Measurements from ENCODE around the gene MACIR. TPM values are rescaled to one million over a fixed set of nuclear protein-coding genes. Genes with fewer than 3 reads are reported as not detected.

Gene MACIR
- total RNA-seq, 4 donors from 2014 or later, result 4.1 to 42.7 (median 24.1) TPM

GRCh38 chr5:103327451-103327850 lies 68.9 kb downstream of the MACIR start:
- Histone ChIP-seq H3K36me3 (no peaks in the 10 kb centered on the region), H3K27me3 (no peaks in the 10 kb centered on the region), H3K27ac (no peak overlapping the region), H3K4me1 (no peaks in the 10 kb centered on the region), H3K4me3 (no peak overlapping the region), H3K9me3 (no peaks in the 10 kb centered on the region)
- TF ChIP-seq POLR2A (IDR thresholded peaks at IDR 0.05), result no peak
- TF ChIP-seq, protein P1, sequence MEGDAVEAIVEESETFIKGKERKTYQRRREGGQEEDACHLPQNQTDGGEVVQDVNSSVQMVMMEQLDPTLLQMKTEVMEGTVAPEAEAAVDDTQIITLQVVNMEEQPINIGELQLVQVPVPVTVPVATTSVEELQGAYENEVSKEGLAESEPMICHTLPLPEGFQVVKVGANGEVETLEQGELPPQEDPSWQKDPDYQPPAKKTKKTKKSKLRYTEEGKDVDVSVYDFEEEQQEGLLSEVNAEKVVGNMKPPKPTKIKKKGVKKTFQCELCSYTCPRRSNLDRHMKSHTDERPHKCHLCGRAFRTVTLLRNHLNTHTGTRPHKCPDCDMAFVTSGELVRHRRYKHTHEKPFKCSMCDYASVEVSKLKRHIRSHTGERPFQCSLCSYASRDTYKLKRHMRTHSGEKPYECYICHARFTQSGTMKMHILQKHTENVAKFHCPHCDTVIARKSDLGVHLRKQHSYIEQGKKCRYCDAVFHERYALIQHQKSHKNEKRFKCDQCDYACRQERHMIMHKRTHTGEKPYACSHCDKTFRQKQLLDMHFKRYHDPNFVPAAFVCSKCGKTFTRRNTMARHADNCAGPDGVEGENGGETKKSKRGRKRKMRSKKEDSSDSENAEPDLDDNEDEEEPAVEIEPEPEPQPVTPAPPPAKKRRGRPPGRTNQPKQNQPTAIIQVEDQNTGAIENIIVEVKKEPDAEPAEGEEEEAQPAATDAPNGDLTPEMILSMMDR (IDR thresholded peaks at IDR 0.05), result no peak
- no peak for DNase-seq

GRCh38 chr5:103327893-103328292 lies 69.3 kb downstream of the MACIR start:
- Histone ChIP-seq H3K4me1 (no peaks in the 10 kb centered on the region), H3K27ac (no peak overlapping the region), H3K4me3 (no peak overlapping the region), H3K36me3 (no peaks in the 10 kb centered on the region), H3K27me3 (no peaks in the 10 kb centered on the region), H3K9me3 (no peaks in the 10 kb centered on the region)
- TF ChIP-seq POLR2A (IDR thresholded peaks at IDR 0.05), result no peak
- TF ChIP-seq, protein P1 (IDR thresholded peaks at IDR 0.05), result no peak
- DNase-seq, result no peak

Other genes with a start within 250 kb of the MACIR start
- 10 to 100 TPM in 1 of 4 donors, 1 to 10 TPM in 3; 8.3 to 11.7 (median 9.3) TPM for gene GIN1, start 138.6 kb upstream of the MACIR start, total RNA-seq
- 10 to 100 TPM; 17.0 to 51.2 (median 31.7) TPM for gene PPIP5K2, start 138.5 kb upstream of the MACIR start, total RNA-seq